IPS-20b (cell line): Measurements from ENCODE around the gene ITPR2.

Source experiments
- H3K27ac ChIP-seq: one replicate; pipeline ENCODE4 v1.5.1; 2013; ENCODE audit warnings: low read length
- H3K27me3 ChIP-seq: 2 replicates; pipeline ENCODE4 v1.6.1; 2013; ENCODE audit warnings: mild to moderate bottlenecking, low read length, inconsistent platforms; ENCODE audit not compliant: insufficient read depth
- H3K36me3 ChIP-seq: 2 replicates; pipeline ENCODE4 v1.6.1; 2013; ENCODE audit warnings: low read depth, mild to moderate bottlenecking, inconsistent platforms, low read length, moderate library complexity; ENCODE audit not compliant: insufficient read depth
- H3K4me1 ChIP-seq: 2 replicates; pipeline ENCODE4 v1.6.1; 2013; ENCODE audit warnings: mild to moderate bottlenecking, control low read depth, inconsistent platforms, low read length, moderate library complexity; ENCODE audit not compliant: insufficient read depth
- H3K4me3 ChIP-seq: 2 replicates; pipeline ENCODE4 v1.5.1; 2013; ENCODE audit warnings: mild to moderate bottlenecking, low read length, inconsistent platforms
- H3K9ac ChIP-seq: 2 replicates; pipeline ENCODE4 v1.6.1; 2013; ENCODE audit warnings: low read depth, mild to moderate bottlenecking, inconsistent platforms, low read length, moderate library complexity
- H3K9me3 ChIP-seq: 2 replicates; pipeline ENCODE4 v1.6.1; 2013; ENCODE audit warnings: mild to moderate bottlenecking, low read depth, low read length, inconsistent platforms; ENCODE audit not compliant: insufficient read depth

ITPR2 gene

GRCh38 chr12:26717757-26718156 is 115.2 kb downstream of the ITPR2 start:
- Histone ChIP-seq H3K4me3 (no peak overlapping the region), H3K9ac (no peak overlapping the region), H3K27ac (no peak overlapping the region), H3K4me1 (peaks cover 2% of the 10 kb centered on the region; the same call in 1 of the 2 replicates), H3K36me3 (peaks cover 12% of the 10 kb centered on the region), H3K9me3 (no peaks in the 10 kb centered on the region), H3K27me3 (no peaks in the 10 kb centered on the region)

GRCh38 chr12:26715232-26715631 is 117.8 kb downstream of the ITPR2 start:
- Histone ChIP-seq H3K27me3 (no peaks in the 10 kb centered on the region), H3K9ac (no peak overlapping the region), H3K36me3 (peaks cover 12% of the 10 kb centered on the region), H3K4me3 (no peak overlapping the region), H3K27ac (no peak overlapping the region), H3K4me1 (peaks cover 10% of the 10 kb centered on the region; the same call in 1 of the 2 replicates), H3K9me3 (no peaks in the 10 kb centered on the region)

- Histone ChIP-seq H3K9ac (no peak overlapping the region), H3K4me3 (no peak overlapping the region), H3K9me3 (no peaks in the 10 kb centered on the region), H3K36me3 (peaks cover 12% of the 10 kb centered on the region), H3K27ac (no peak overlapping the region), H3K4me1 (peaks cover 10% of the 10 kb centered on the region; the same call in 1 of the 2 replicates), H3K27me3 (no peaks in the 10 kb centered on the region)
These were observed 119.1 kb downstream of the ITPR2 start for GRCh38 chr12:26713885-26714383.

GRCh38 chr12:26712892-26713291 is 120.1 kb downstream of the ITPR2 start:
- H3K36me3 ChIP-seq, result peaks cover 12% of the 10 kb centered on the region

GRCh38 chr12:26711569-26711968 is 121.4 kb downstream of the ITPR2 start:
- Histone ChIP-seq H3K27ac (no peak overlapping the region), H3K27me3 (no peaks in the 10 kb centered on the region), H3K9me3 (no peaks in the 10 kb centered on the region), H3K4me1 (peaks cover 10% of the 10 kb centered on the region; the same call in 1 of the 2 replicates), H3K4me3 (no peak overlapping the region), H3K9ac (no peak overlapping the region), H3K36me3 (peaks cover 12% of the 10 kb centered on the region)

More at GRCh38 chr12:26712892-26713291, 120.1 kb downstream of the ITPR2 start:
- H3K9ac ChIP-seq, result no peak overlapping the region
- H3K4me1 ChIP-seq, result peaks cover 10% of the 10 kb centered on the region; the same call in 1 of the 2 replicates
- no peaks in the 10 kb centered on the region for H3K27me3 ChIP-seq
- no peak overlapping the region for H3K27ac ChIP-seq
- no peak overlapping the region for H3K4me3 ChIP-seq
- H3K9me3 ChIP-seq, result no peaks in the 10 kb centered on the region

- Histone ChIP-seq H3K36me3 (peaks cover 12% of the 10 kb centered on the region), H3K4me1 (peaks cover 10% of the 10 kb centered on the region; the same call in 1 of the 2 replicates), H3K4me3 (no peak overlapping the region), H3K9ac (no peak overlapping the region), H3K27me3 (no peaks in the 10 kb centered on the region), H3K9me3 (no peaks in the 10 kb centered on the region), H3K27ac (no peak overlapping the region)
These were observed 121.9 kb downstream of the ITPR2 start for GRCh38 chr12:26711072-26711471.

- Histone ChIP-seq H3K4me1 (peaks cover 3% of the 10 kb centered on the region; the same call in 1 of the 2 replicates), H3K27ac (no peak overlapping the region), H3K9me3 (no peaks in the 10 kb centered on the region), H3K9ac (no peak overlapping the region), H3K27me3 (no peaks in the 10 kb centered on the region), H3K4me3 (no peak overlapping the region), H3K36me3 (no peaks in the 10 kb centered on the region)
These were observed 127.1 kb downstream of the ITPR2 start for GRCh38 chr12:26705851-26706250.

- H3K4me3 ChIP-seq, result no peak overlapping the region
- no peaks in the 10 kb centered on the region for H3K9me3 ChIP-seq
- no peaks in the 10 kb centered on the region for H3K27me3 ChIP-seq
- no peak overlapping the region for H3K9ac ChIP-seq
- peaks cover 3% of the 10 kb centered on the region; the same call in 1 of the 2 replicates for H3K4me1 ChIP-seq
- H3K36me3 ChIP-seq, result no peaks in the 10 kb centered on the region
- no peak overlapping the region for H3K27ac ChIP-seq
These were observed 128.1 kb downstream of the ITPR2 start for GRCh38 chr12:26704684-26705460.

- Histone ChIP-seq H3K36me3 (no peaks in the 10 kb centered on the region), H3K27ac (no peak overlapping the region), H3K9ac (no peak overlapping the region), H3K27me3 (no peaks in the 10 kb centered on the region), H3K4me3 (no peak overlapping the region), H3K4me1 (peaks cover 3% of the 10 kb centered on the region; the same call in 1 of the 2 replicates), H3K9me3 (no peaks in the 10 kb centered on the region)
These were observed 128.8 kb downstream of the ITPR2 start for GRCh38 chr12:26704214-26704613.

- Histone ChIP-seq H3K4me3 (no peak overlapping the region), H3K36me3 (no peaks in the 10 kb centered on the region), H3K9ac (no peak overlapping the region), H3K4me1 (peaks cover 3% of the 10 kb centered on the region; the same call in 1 of the 2 replicates), H3K9me3 (no peaks in the 10 kb centered on the region), H3K27ac (no peak overlapping the region), H3K27me3 (no peaks in the 10 kb centered on the region)
These were observed 130.3 kb downstream of the ITPR2 start for GRCh38 chr12:26702741-26703140.

- Histone ChIP-seq H3K9ac (no peak overlapping the region), H3K36me3 (no peaks in the 10 kb centered on the region), H3K27me3 (no peaks in the 10 kb centered on the region), H3K27ac (no peak overlapping the region), H3K4me3 (no peak overlapping the region), H3K9me3 (no peaks in the 10 kb centered on the region), H3K4me1 (peaks cover 3% of the 10 kb centered on the region; the same call in 1 of the 2 replicates)
These were observed 131.3 kb downstream of the ITPR2 start for GRCh38 chr12:26701604-26702215.
